Measurements from ENCODE around the gene LAT. TPM values are rescaled to one million over a fixed set of nuclear protein-coding genes. Genes with fewer than 3 reads are reported as not detected.
A peak's percentile ranks its signal among the peaks of the same experiment; 100 is the strongest.
"Not testable (repeated sequence)": the region's sequence is repeated elsewhere in the genome, so short reads cannot be mapped to it uniquely, and the experiment has no call there.

LAT gene
- total RNA-seq, 2 donors from 2014 or later, result 0.98 to 1.3 TPM

DNA sequence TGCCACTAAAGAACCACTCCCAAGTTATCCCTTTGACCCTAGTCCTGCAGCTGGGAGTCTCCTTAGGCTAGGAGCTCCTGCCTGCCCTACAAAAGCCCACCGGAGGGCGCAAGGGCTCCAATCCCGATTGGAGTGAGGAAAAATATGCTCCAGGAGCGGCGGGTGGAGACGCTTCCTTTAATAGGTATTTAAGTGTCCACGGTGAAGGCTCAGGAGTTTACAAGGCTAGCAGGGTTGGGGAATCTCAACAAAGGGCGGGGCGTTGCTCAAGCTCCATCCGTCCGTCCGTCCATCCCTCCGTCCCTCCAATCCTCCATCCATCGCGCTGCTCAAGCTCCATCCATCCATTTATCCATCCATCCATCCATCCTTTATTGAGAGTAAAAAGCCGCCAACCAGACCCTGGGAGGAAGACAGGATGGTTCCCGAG is 10.8 kb upstream of the LAT start:
- TF ChIP-seq, protein P1, sequence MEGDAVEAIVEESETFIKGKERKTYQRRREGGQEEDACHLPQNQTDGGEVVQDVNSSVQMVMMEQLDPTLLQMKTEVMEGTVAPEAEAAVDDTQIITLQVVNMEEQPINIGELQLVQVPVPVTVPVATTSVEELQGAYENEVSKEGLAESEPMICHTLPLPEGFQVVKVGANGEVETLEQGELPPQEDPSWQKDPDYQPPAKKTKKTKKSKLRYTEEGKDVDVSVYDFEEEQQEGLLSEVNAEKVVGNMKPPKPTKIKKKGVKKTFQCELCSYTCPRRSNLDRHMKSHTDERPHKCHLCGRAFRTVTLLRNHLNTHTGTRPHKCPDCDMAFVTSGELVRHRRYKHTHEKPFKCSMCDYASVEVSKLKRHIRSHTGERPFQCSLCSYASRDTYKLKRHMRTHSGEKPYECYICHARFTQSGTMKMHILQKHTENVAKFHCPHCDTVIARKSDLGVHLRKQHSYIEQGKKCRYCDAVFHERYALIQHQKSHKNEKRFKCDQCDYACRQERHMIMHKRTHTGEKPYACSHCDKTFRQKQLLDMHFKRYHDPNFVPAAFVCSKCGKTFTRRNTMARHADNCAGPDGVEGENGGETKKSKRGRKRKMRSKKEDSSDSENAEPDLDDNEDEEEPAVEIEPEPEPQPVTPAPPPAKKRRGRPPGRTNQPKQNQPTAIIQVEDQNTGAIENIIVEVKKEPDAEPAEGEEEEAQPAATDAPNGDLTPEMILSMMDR (IDR thresholded peaks at IDR 0.05), result peak; percentile 43 to 72

DNA sequence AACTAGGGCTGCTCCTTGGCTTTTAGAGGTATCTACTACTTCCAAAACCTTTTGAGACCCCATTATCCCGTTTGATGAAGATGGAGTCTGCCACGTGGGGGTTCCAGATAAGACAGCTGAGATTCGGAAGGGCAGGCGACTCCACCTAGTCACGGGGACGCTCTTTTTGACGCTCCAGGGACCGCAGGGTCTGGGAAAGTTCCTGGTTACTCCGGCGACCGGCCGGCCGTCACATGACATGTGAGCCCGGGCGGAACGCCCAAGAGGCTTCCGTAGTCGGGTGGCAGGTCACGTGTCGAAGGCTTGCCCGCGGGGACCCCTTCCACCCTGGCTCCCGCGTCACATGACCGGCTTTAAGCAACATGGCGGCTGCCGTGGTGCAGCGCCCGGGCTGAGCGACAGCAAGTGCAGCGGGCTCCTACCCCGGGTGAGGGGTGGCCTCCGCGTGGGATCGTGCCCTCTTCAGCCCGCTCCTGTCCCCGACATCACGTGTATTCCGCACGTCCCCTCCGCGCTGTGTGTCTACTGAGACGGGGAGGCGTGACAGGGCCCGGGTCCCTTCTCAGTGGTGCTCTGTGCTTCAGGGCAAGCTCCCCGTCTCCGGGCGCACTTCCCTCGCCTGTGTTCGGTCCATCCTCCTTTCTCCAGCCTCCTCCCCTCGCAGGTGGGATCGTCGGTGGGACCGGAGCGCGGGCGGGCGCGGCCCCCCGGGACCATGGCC is 10.3 kb upstream of the LAT start, which contains the start of gene SPNS1:
TSS of gene SPNS1 (plus strand) at position 342 of the 721 bp plus-strand sequence. CDS start at position 716, 374 bp downstream.
- Histone ChIP-seq H3K4me1 (peaks cover 0 to 14% of the 10 kb centered on the region in 2 donors), H3K4me3 (peak within 1 kb of the TSS; percentile 87 to 91), H3K9me3 (no peaks in the 10 kb centered on the region), H3K27ac (peak within 1 kb of the TSS; percentile 84 to 87), H3K27me3 (no peaks in the 10 kb centered on the region), H3K36me3 (peaks cover 10% of the 10 kb centered on the region)
- TF ChIP-seq, protein P1 (IDR thresholded peaks at IDR 0.05), result no peak
- DNase-seq (ENCODE audit: low spot score), result peak; percentile 99

More for the DNA sequence above, 10.8 kb upstream of the LAT start:
- Histone ChIP-seq H3K9me3 (no peaks in the 10 kb centered on the region), H3K4me3 (peak overlapping the region; percentile 87 to 91), H3K27ac (peak overlapping the region; percentile 84 to 87), H3K36me3 (peaks cover 5% of the 10 kb centered on the region), H3K27me3 (no peaks in the 10 kb centered on the region), H3K4me1 (peaks cover 0 to 14% of the 10 kb centered on the region in 2 donors)
- DNase-seq (ENCODE audit: low spot score), result peak; percentile 70

DNA sequence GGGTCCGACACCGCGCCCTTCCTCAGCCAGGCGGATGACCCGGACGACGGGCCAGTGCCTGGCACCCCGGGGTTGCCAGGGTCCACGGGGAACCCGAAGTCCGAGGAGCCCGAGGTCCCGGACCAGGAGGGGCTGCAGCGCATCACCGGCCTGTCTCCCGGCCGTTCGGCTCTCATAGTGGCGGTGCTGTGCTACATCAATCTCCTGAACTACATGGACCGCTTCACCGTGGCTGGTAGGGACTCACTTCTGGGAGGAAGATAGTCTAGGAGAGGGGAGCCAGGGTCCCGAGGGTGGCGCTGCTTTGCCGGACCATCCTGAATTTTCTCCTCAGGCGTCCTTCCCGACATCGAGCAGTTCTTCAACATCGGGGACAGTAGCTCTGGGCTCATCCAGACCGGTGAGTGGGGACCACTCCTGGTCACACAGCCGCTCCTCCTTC is 9.7 kb upstream of the LAT start:
- TF ChIP-seq, protein P1 (IDR thresholded peaks at IDR 0.05), result no peak
- Histone ChIP-seq H3K36me3 (peaks cover 11% of the 10 kb centered on the region), H3K4me1 (peaks cover 0 to 14% of the 10 kb centered on the region in 2 donors), H3K27ac (peak overlapping the region; percentile 84 to 87), H3K27me3 (no peaks in the 10 kb centered on the region), H3K9me3 (no peaks in the 10 kb centered on the region), H3K4me3 (peak overlapping the region; percentile 87 to 91)
- DNase-seq (ENCODE audit: low spot score), result no peak

DNA sequence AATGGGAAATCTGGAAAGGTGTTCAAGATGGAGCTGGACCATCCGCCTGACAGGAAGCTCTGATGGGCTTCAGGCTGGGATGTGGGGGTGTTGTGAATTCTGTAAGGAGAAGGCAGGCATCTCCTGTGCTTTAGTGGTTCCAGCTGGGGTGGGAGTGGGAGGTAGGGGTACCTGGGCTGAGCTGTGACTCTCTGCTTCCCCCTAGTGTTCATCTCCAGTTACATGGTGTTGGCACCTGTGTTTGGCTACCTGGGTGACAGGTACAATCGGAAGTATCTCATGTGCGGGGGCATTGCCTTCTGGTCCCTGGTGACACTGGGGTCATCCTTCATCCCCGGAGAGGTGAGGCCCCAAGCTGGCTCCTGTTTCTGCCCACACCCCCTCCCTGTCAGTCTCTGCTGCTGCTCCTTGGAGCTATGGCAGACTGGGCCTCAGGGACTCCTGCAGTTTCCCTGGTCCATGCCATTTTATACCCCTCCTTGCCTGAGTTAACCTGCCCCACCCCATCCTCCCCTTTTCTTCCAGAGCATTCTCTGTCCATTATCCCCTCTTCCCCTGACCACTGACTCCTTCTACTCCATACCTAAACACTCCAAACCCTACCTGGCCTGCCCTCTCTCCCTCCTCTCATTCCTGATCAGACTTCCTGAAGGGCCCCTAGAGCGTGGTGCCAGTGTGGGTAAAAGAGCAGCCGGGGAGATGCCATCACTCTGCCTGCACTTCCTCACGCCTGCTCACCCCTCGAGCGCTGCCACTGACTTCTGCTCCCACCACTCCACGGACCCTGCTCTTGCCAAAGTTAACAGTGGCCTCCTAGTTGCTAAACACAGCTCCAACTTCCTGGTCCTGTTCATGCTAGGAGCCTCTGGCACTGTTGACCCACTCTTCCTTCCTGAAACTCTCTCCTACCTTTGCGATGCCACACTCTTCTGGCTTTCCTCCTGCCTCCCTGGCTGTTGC is 6.9 kb upstream of the LAT start:
- no peak overlapping the region for H3K4me3 ChIP-seq
- no peaks in the 10 kb centered on the region for H3K9me3 ChIP-seq
- H3K4me1 ChIP-seq, result peaks cover 0 to 14% of the 10 kb centered on the region in 2 donors
- TF ChIP-seq, protein P1 (IDR thresholded peaks at IDR 0.05), result peak in 1 of 2 donors; percentile 33
- peaks cover 20% of the 10 kb centered on the region for H3K36me3 ChIP-seq
- no peak for DNase-seq (ENCODE audit: low spot score)
- no peak overlapping the region for H3K27ac ChIP-seq
- no peaks in the 10 kb centered on the region for H3K27me3 ChIP-seq

DNA sequence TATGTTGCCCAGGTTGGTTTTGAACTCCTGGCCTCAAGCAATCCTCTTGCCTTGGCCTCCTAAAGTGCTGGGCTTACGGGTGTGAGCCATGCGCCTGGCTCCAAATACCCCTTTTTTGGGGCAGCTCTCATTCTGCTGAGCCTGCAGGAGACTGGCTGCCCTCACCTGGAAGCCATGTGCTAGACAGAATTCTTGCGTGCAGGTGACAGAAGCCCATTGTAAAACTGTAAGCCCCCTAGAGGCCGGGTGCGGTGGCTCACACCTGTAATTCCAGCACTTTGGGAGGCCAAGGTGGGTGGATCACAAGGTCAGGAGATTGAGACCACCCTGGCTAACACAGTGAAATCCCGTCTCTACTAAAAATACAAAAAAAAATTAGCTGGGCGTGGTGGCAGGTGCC is 4.5 kb upstream of the LAT start:
- H3K27me3 ChIP-seq; DNase-seq (ENCODE audit: low spot score); H3K9me3 ChIP-seq; H3K4me3 ChIP-seq; H3K27ac ChIP-seq: not testable (repeated sequence)
- Histone ChIP-seq H3K36me3 (peaks cover 37% of the 10 kb centered on the region), H3K4me1 (peaks cover 0 to 11% of the 10 kb centered on the region in 2 donors)

DNA sequence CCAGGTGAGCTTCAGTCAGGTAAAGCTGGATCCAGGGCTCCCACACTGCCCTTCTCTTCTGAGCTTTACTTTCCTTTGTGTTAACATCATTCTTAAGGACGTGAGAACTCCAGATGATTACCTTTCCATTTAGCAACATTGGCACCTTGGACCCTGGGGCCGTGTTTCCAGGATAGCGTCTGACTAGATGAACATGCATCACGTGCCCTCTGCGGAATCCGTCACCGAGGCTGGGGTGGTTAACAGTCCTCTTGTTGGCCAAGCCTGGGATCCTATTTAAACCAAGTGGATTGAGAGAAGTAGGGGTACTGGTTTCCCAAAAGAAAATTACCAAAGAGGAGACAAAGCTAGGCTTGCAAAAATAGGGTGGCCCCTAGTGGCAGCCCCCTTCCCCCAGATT is 3.9 kb upstream of the LAT start:
- Histone ChIP-seq H3K9me3 (no peaks in the 10 kb centered on the region), H3K27ac (no peak overlapping the region), H3K36me3 (peaks cover 37% of the 10 kb centered on the region), H3K4me1 (peaks cover 0 to 5% of the 10 kb centered on the region in 2 donors), H3K4me3 (no peak overlapping the region), H3K27me3 (no peaks in the 10 kb centered on the region)
- DNase-seq (ENCODE audit: low spot score), result no peak
- TF ChIP-seq, protein P1 (IDR thresholded peaks at IDR 0.05), result no peak

Measured in right atrium auricular region (tissue), 2 donors.